Activated CD8-positive, alpha-beta memory T cell treated with anti-CD3 and anti-CD28 coated beads for 4 hours (primary cell): ENCODE measurements around the gene ZDHHC13.

Experiments
- DNase-seq, 2 donors: peaks; one replicate each; pipeline ENCODE4 v3.0.0-alpha.2; 2020; ENCODE audit warnings: low read depth in 2 of 2

The ZDHHC13 gene

GRCh38 chr11:19164881-19165280 lies 47.9 kb downstream of the ZDHHC13 start:
- no peak for DNase-seq

DNA sequence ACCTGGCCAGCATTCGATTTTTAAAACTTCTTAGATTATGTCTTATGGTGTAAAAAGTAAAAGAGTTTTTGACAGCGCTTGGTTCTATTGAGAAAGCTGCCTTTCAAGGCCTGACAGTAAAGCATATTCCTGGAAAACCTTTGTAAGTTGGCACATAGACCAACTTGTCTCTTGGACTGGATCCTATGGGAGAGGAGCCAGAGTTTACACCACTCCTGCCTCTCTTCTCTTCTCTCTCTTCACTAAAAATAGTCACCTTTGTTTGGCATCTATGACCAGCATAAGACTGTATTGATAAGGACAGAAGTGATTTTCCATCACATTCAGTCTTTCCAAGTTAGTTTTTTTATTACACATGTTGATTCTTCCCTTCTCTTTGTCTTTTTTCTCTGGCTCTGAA lies 51.1 kb downstream of the ZDHHC13 start:
- DNase-seq, result no peak

DNA sequence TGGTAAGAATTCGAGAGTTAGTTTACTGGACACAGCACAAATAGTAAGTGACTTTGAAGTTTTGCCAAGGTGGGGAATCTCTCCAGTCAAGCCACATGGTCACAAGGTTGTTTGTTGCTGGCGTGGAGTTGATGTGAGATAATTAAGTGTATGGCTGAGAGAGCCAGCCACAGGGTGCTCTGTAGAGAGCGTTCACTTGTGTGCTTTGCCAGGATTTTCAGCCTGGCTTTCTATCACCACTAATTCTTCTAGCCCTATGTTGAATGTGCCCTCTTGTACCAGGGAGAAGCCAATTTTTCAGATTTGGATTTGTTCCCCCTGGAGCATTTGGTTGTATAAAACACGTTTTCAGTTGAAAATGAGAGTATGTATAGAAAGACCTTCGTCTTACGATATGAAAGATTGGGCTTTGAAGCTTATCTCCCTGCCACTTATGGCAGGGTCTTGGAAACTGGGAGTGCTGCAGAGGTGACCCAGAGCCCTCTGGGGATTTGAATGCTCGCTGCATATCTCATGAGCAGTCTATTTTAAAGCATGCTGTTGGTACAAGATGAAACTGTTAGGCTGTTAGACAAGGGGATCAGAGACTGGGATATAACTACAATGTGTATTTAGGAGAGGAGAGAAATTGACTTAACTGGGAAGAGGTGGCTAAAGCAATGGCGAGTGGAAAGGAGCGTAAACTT lies 56.2 kb downstream of the ZDHHC13 start:
- DNase-seq, result no peak

GRCh38 chr11:19173964-19174638 lies 57.1 kb downstream of the ZDHHC13 start:
- DNase-seq, result no peak

DNA sequence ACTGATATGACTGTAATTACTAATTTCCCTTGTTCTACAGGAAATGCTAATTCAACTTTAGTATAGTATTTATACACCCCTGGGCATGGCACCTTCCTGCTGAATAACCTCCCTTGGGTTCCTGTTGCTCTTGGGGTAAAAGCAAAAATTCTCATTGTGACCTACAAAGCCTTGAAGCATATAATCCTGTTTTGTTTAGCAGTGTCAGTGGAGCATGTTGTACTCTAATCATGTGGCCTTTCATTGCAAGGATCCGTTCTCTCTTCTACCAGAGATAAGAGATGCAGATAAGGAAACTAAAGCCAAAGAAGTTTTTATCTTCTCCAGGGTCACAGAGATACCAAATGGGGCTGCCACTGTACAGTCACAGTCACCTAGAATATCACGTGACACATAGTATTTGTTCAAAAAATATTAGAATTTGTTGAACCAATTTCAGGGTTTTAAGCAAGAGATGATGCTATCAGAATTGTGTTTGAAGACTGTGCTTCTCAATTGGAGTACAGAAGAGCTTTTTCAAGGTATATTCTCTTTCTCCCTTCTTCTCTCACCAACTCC lies 59.7 kb downstream of the ZDHHC13 start:
- no peak for DNase-seq

GRCh38 chr11:19181531-19182261 lies 64.7 kb downstream of the ZDHHC13 start:
- DNase-seq, result no peak

- DNase-seq, result no peak
Measured at GRCh38 chr11:19183646-19184045, 66.7 kb downstream of the ZDHHC13 start.

DNA sequence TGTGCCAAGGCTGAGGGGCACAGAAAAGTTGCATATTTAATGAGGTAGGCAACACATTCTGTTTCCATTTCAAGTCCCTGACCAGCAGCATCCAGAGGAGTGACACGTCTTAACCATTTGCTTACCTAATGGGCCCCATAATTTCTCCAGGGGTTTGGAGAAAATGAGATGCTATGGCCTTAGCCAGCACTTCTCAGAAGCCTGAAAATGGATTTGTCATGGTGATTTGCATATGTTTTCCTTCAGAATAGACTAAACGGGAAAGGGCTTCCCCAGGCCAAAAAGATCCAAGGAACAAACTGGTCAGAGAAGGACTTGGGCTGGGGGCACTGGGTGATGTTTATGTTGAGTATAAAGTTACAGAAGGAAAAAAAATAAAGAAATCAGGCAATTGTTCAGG lies 68.1 kb downstream of the ZDHHC13 start:
- no peak for DNase-seq

DNA sequence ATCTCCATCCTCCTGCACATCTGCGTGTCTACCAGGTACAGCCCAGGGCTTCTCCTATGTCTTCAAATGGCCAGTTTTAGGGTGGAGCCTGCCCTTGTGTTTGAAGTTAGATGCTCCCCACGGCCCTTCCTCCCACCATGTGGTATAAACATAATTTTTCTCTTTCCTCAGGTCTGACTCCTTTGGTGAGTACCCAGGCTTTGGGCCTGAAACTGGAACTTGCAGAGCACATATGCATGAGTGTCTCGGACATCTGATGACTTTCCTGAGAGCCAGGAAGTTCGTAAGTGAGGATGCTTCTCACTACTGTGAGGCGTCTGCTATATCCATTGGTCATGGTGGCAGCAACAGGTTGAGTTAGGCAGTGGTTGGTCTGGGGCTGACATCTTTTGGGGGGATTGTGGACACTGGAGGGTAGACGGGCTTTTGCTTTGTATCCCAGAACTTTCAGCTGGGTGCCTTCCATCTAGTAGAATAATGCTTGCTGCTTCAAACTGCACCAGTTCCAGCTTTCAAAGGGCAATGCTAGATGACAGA lies 68.6 kb downstream of the ZDHHC13 start:
- no peak for DNase-seq

- no peak for DNase-seq
Measured at GRCh38 chr11:19187114-19187832, 70.3 kb downstream of the ZDHHC13 start.

DNA sequence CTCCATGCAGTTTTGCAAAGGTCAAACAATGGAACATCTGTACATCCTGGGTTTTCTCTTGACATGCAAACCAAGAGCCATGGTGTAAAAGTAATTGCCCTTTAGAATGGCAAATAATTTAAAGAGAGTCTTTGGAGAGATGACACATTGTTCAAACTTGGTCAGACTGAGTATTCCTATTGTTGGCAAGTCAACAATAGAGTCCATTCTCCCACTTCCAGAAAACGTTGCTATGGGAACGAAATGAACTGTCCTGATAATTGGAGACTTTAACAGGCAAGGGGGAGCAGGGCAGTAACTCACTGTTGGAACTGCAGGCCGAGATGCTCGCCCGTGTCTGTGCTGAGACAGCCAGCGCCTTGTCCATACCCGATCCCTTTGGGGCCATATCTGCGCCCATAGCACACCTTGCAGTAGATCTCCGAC lies 70.9 kb downstream of the ZDHHC13 start:
- DNase-seq, result no peak

GRCh38 chr11:19191530-19192169 lies 74.7 kb downstream of the ZDHHC13 start:
- DNase-seq, result no peak

DNA sequence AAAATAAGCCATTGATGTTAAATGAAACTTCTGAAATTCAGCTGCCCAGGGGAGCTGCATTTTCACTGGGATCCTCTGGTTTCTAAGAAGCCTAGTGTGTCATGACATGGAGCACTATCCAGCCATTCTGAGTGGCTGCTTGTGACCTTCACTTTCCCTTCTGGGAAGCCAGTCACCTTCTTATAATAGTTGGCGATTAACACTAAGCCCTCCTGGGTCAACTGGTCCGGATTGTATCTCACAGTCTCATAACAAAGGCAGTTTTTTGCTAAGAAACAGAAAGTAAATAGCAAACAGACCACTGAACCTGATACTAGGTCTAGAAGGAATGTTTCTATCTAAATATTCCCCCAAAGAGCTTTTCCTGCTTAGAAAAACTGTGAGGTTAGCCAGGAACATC lies 76.9 kb downstream of the ZDHHC13 start:
- DNase-seq, result no peak

- DNase-seq, result no peak
Measured at GRCh38 chr11:19194620-19195308, 77.8 kb downstream of the ZDHHC13 start.

- no peak for DNase-seq
Measured at GRCh38 chr11:19196432-19196831, 79.5 kb downstream of the ZDHHC13 start.

DNA sequence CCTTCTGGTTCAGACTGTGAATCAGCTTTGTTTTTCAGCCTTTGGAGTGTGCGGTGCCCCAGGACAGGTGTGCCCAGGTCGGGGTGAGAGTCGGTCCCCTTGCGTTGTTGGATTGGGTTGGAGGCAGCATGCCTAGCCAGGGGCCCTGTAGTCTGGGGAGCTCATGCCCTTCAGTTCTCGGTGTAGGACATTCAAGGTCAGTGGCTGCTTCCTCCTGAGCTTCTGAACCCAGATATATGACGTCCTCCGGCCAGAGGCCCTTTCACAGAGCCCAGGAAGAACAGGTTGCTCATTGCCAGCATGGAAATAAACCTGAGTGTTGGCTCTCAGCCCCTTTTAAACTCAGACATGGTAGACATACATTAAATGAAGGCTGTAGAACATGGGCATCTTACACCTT lies 82.1 kb downstream of the ZDHHC13 start:
- DNase-seq, result no peak

GRCh38 chr11:19199771-19200170 lies 82.8 kb downstream of the ZDHHC13 start:
- DNase-seq, result no peak

GRCh38 chr11:19200410-19201201 lies 83.6 kb downstream of the ZDHHC13 start:
- DNase-seq, result no peak

DNA sequence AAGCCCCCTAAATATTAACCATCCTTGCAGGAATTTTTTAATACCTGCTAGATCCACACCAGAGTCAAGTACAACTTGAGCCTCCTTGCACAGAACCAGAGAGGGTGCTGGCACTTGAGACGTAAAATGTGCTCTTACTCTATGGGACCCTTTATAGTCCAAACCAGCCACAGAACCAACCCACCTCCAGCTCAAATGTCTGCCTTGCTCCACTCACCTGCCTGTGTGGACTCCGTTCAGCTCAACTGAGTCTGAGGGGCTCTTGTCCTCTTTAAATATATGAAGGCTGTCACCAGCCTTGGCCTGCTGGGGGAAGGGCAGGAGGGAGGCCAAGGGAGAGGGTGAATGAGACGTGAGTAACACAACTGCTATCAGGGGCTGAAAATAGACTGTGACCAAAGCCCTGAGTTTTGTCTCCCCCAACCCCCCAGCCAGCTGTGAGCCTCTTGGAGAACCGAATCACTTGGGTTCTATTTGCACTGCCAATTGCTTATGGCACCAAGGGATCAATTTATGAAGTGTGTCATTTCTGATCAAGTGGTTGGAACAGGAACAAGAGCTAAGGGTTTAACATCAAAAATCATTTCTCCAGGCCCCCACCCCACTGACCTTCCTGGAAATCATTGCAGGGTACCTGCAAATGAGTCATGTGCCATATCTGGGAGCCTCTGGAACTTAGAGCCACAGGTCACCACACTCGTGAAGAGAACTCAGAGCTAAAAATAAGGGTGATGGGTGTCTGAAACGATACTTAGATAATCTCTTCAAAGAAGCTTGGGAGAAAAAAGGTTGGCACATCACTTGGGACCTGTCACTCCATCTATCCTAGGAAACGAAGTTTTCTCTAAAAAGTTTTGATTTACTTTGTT lies 85.0 kb downstream of the ZDHHC13 start, which contains the start of gene CSRP3:
TSS of gene CSRP3 (minus strand) at position 247 of the 869 bp plus-strand sequence. CDS start 9,535 bp downstream, outside the sequence.
- DNase-seq, result no peak
